Activated T-cell treated with anti-CD3 and anti-CD28 coated beads, Interleukin-2, amount 50 U/mL, for 4 hours (primary cell): ENCODE results near the gene PA2G4. TPM values are rescaled to one million over a fixed set of nuclear protein-coding genes. Genes with fewer than 3 reads are reported as not detected.
"Not testable (repeated sequence)": the region's sequence is repeated elsewhere in the genome, so short reads cannot be mapped to it uniquely, and the experiment has no call there.

Source experiments
- ATAC-seq, 2 donors: fragments of 200-7000 bp; cut with Tn5 transposase; one replicate each; pipeline ENCODE4 v1.10.0; 2021
- DNase-seq: peaks from one replicate; pipeline ENCODE4 v3.0.0-alpha.2; 2020
- H3K27me3 Mint-ChIP-seq: one replicate; pipeline ENCODE4 v1.8.0; 2021; ENCODE audit warnings: low read depth, mixed read lengths
- H3K36me3 Mint-ChIP-seq: one replicate; pipeline ENCODE4 v1.8.0; 2022; ENCODE audit warnings: mixed read lengths; ENCODE audit not compliant: insufficient read depth
- H3K4me1 Mint-ChIP-seq: one replicate; pipeline ENCODE4 v1.8.0; 2021; ENCODE audit warnings: low read depth, mixed read lengths
- H3K4me3 Mint-ChIP-seq: one replicate; pipeline ENCODE4 v1.8.0; 2021; ENCODE audit warnings: mild to moderate bottlenecking, moderate library complexity, mixed read lengths
- H3K9me3 Mint-ChIP-seq: one replicate; pipeline ENCODE4 v1.8.0; 2021; ENCODE audit warnings: mixed read lengths
- total RNA-seq, 3 donors: library from RNA; stranded (reverse); gene quantifications; one replicate each; pipeline ENCODE4 v1.2.1, GENCODE V29; 2021

PA2G4 gene
- total RNA-seq, 3 donors from 2014 or later: 538 to 590 (median 573) TPM

DNA sequence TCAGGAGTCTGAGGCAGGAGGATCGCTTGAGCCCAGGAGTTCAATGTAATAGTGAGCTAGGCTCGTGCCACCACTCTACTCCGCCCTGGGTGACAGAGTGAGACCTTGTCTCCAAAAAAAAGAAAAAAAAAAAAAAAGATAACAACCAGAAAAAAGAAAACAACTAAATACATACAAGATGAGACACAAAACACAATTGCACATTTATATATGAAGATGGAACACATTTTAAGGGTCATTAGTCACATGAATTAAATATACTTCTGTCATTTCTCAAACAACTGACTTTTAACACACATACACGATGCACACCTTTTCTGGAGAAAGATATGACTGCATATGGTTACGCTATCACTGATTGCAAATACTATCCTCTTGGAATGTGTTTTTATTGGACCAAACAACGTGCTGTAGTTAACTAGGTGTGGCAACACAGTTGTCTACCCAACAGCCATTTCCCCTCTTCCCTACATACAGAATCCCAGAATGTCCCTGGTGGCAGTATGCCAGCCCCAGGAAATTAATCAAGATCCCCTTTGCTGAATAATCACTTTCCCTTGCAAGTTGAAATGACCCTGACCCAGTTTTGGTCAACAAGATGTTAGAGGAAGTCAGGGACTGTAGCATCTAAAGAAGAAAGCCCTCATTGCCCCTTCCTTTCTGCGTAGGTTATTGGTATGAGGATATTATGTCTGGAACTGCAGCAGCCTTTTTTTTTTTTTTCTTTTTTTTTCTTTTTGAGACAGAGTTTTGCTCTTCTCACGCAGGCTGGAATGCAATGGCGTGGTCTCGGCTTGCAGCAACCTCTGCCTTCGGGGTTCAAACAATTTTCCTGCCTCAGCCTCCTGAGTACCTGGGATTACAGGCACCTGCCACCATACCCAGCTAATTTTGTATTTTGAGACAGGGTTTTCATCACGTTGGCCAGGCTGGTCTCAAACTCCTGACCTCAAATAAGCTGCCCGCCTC, 42.4 kb downstream of the PA2G4 start:
- DNase-seq (no peak), ATAC-seq (no peak)
- no peaks in the 10 kb centered on the region for H3K9me3 Mint-ChIP-seq
- H3K4me3 Mint-ChIP-seq: no peak overlapping the region
- H3K27me3 Mint-ChIP-seq: no peaks in the 10 kb centered on the region
- peaks cover 36% of the 10 kb centered on the region for H3K4me1 Mint-ChIP-seq
- H3K36me3 Mint-ChIP-seq: peaks cover 26% of the 10 kb centered on the region

DNA sequence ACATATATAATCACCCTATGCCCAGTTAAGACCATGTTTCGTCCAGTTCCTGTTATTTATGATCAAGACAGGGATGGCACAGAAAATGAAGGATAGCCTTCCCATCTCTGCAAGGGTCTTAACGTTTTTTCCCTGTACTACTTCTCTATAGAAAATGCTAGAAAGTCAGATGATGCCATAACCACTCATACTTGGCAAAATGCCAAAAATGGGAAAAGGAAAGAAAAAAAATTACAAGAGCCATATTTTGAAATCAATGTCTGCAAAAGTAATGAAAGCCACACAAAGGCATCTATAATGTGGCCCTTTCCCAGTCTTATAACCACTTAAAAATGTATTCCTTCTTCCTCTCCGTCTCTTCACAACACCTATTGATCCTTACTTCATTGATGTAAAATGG, 46.2 kb downstream of the PA2G4 start:
- peaks cover under 1% of the 10 kb centered on the region for H3K36me3 Mint-ChIP-seq
- no peaks in the 10 kb centered on the region for H3K27me3 Mint-ChIP-seq
- peak overlapping the region; percentile 85 for H3K4me3 Mint-ChIP-seq
- peaks cover 27% of the 10 kb centered on the region for H3K4me1 Mint-ChIP-seq
- no peaks in the 10 kb centered on the region for H3K9me3 Mint-ChIP-seq
- ATAC-seq: no peak
- DNase-seq: no peak

- Mint-ChIP-seq H3K27me3 (no peaks in the 10 kb centered on the region), H3K4me1 (peaks cover 27% of the 10 kb centered on the region), H3K36me3 (peaks cover 2% of the 10 kb centered on the region), H3K9me3 (no peaks in the 10 kb centered on the region), H3K4me3 (peak overlapping the region; percentile 85)
- peak; percentile 71 to 72 for ATAC-seq
- peak; percentile 58 for DNase-seq
Observed at GRCh38 chr12:56151672-56152131, 47.3 kb downstream of the PA2G4 start.

- Mint-ChIP-seq H3K4me3 (peak within 1 kb of the TSS; percentile 85), H3K36me3 (peaks cover 2% of the 10 kb centered on the region), H3K27me3 (no peaks in the 10 kb centered on the region), H3K4me1 (peaks cover 28% of the 10 kb centered on the region), H3K9me3 (no peaks in the 10 kb centered on the region)
- peak; percentile 94 for ATAC-seq
- DNase-seq: peak; percentile 90
Observed at GRCh38 chr12:56152132-56152755, 47.9 kb downstream of the PA2G4 start, which contains the start of gene MYL6B. MYL6B (plus strand) TSS chr12:56152587; CDS start chr12:56153919, 1,332 bp downstream.

DNA sequence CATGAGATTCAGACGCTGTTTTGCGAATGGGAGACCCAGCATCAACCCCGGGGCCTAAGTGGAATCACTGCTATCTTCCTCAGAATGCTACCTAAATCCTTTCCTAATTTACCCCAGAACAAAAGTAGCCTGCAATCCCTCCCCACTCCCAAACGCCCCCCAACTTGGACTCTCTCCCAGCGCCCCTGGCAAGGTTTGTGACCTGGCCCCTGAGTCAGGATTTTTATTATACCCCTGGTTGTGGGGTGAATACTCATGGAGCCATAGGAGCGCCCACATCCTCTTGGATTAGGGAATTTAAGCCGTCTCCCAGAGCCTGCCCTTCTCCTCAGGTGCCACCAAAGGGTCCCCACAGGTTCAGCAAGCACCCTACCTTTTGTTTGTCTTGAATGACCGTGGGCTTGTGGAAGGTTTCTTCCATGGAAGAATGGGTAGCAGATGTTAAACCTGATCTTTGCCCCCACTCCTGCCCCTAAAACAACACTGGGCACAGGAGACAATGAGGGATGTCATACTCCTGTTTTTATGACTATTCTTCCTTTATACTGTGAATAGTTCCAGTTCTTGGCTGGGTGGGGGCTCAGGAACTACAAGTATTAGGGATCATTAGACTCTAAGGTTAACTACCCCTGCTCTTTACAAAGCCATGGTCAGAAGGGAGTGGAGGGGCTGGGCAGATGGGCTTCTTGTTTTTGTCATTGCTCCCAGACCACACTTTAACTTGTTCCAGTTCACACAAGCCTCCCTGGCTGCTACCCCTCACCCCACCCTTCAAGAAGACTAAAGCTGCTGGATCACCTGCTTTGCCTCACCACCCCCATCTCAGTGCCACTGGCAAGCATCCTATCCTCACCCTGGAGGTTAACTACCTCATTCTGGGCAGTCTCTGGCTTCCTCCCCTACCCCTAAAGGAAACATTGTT, 48.7 kb downstream of the PA2G4 start:
- no peak for DNase-seq

GRCh38 chr12:56153678-56154065, 49.3 kb downstream of the PA2G4 start:
- H3K9me3 Mint-ChIP-seq: no peaks in the 10 kb centered on the region
- peak overlapping the region; percentile 85 for H3K4me3 Mint-ChIP-seq
- ATAC-seq: no peak
- H3K4me1 Mint-ChIP-seq: peaks cover 33% of the 10 kb centered on the region
- DNase-seq: no peak
- no peaks in the 10 kb centered on the region for H3K27me3 Mint-ChIP-seq
- peaks cover 2% of the 10 kb centered on the region for H3K36me3 Mint-ChIP-seq

More for the DNA sequence above, 48.7 kb downstream of the PA2G4 start:
- Mint-ChIP-seq H3K36me3 (peaks cover 2% of the 10 kb centered on the region), H3K27me3 (no peaks in the 10 kb centered on the region), H3K4me1 (peaks cover 33% of the 10 kb centered on the region), H3K9me3 (no peaks in the 10 kb centered on the region), H3K4me3 (peak overlapping the region; percentile 85)
- no peak for ATAC-seq

GRCh38 chr12:56154246-56154771, 50.0 kb downstream of the PA2G4 start:
- Mint-ChIP-seq H3K36me3 (peaks cover 7% of the 10 kb centered on the region), H3K27me3 (no peaks in the 10 kb centered on the region), H3K4me3 (no peak overlapping the region), H3K4me1 (peaks cover 37% of the 10 kb centered on the region), H3K9me3 (no peaks in the 10 kb centered on the region)
- ATAC-seq (no peak), DNase-seq (no peak)

DNA sequence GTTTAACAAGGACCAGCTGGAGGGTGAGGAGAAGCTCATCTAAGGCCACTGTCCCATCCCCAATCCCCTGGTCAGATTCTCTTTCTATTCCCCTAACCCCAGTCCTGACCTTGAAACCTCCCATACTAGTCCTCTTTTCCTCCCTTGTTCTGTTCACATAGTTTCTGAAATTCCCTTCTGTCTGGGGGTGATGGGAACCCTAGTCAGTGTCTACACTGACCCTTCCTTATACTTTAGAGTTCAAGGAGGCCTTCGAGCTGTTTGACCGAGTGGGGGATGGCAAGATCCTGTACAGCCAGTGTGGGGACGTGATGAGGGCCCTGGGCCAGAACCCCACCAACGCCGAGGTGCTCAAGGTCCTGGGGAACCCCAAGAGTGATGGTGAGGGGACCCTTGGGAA, 50.5 kb downstream of the PA2G4 start:
- H3K4me1 Mint-ChIP-seq: peaks cover 41% of the 10 kb centered on the region
- peaks cover 10% of the 10 kb centered on the region for H3K36me3 Mint-ChIP-seq
- H3K9me3 Mint-ChIP-seq: no peaks in the 10 kb centered on the region
- H3K4me3 Mint-ChIP-seq: no peak overlapping the region
- ATAC-seq: no peak
- no peaks in the 10 kb centered on the region for H3K27me3 Mint-ChIP-seq
- no peak for DNase-seq

- Mint-ChIP-seq H3K27me3 (no peaks in the 10 kb centered on the region), H3K4me3 (peak overlapping the region; percentile 27), H3K36me3 (peaks cover 15% of the 10 kb centered on the region), H3K9me3 (no peaks in the 10 kb centered on the region), H3K4me1 (peaks cover 43% of the 10 kb centered on the region)
- ATAC-seq: no peak
- no peak for DNase-seq
Observed at GRCh38 chr12:56155256-56155845, 51.0 kb downstream of the PA2G4 start.

GRCh38 chr12:56156464-56157200, 52.3 kb downstream of the PA2G4 start:
- H3K27me3 Mint-ChIP-seq, H3K9me3 Mint-ChIP-seq, ATAC-seq, DNase-seq: not testable (repeated sequence)
- peaks cover 24% of the 10 kb centered on the region for H3K36me3 Mint-ChIP-seq
- H3K4me1 Mint-ChIP-seq: peaks cover 44% of the 10 kb centered on the region
- peak overlapping the region; percentile 95 for H3K4me3 Mint-ChIP-seq

- Mint-ChIP-seq H3K4me3 (peak overlapping the region; percentile 95), H3K9me3 (no peaks in the 10 kb centered on the region), H3K27me3 (no peaks in the 10 kb centered on the region), H3K4me1 (peaks cover 42% of the 10 kb centered on the region), H3K36me3 (peaks cover 25% of the 10 kb centered on the region)
- DNase-seq (peak; percentile 33), ATAC-seq (peak; percentile 41 to 47)
Observed at GRCh38 chr12:56157201-56158028, 53.1 kb downstream of the PA2G4 start.
